T-helper 2 cell treated with Interferon-gamma antibody and Interleukin-4, amounts not matched to agents 100 ng/mL and 5 ng/mL, for 36 hours (primary cell): ENCODE results near the gene B9D1. TPM values are rescaled to one million over a fixed set of nuclear protein-coding genes. Genes with fewer than 3 reads are reported as not detected.

Experiments
- intact Hi-C: fragments of 100-400 bp; cut with micrococcal nuclease; formaldehyde crosslinking; loops from one replicate; pipeline ENCODE4 v1.15.1; 2023
- total RNA-seq: library from RNA; stranded (reverse); gene quantifications from 2 replicates; pipeline ENCODE4 v1.2.3, GENCODE V29; 2022

Gene B9D1
- total RNA-seq, 1 donor from 2014 or later: 4.2 TPM

GRCh38 chr17:19341641-19342610 is 20.6 kb downstream of the B9D1 start:
- intact Hi-C loops: no loop called here

GRCh38 chr17:19341211-19341631 is 21.3 kb downstream of the B9D1 start:
- intact Hi-C loops: no loop called here

GRCh38 chr17:19339341-19339815 is 23.1 kb downstream of the B9D1 start:
- intact Hi-C loops: no loop called here

GRCh38 chr17:19338031-19338990 is 24.2 kb downstream of the B9D1 start:
- intact Hi-C loops: no loop called here

GRCh38 chr17:19337712-19338023 is 24.9 kb downstream of the B9D1 start:
- intact Hi-C loops: no loop called here

- intact Hi-C loops: no loop called here
Observed at GRCh38 chr17:19336938-19337711, 25.4 kb downstream of the B9D1 start.

- intact Hi-C loops: no loop called here
Observed at GRCh38 chr17:19335951-19336631, 26.4 kb downstream of the B9D1 start.

GRCh38 chr17:19334331-19334730 is 28.2 kb downstream of the B9D1 start:
- intact Hi-C loops: no loop called here

- intact Hi-C loops: no loop called here
Observed at GRCh38 chr17:19333736-19334290, 28.7 kb downstream of the B9D1 start.

GRCh38 chr17:19333132-19333440 is 29.4 kb downstream of the B9D1 start:
- intact Hi-C loops: no loop called here

GRCh38 chr17:19332371-19333131 is 30.0 kb downstream of the B9D1 start:
- intact Hi-C loops: no loop called here

GRCh38 chr17:19331543-19332245 is 30.8 kb downstream of the B9D1 start:
- intact Hi-C loops: no loop called here

- intact Hi-C loops: no loop called here
Observed at GRCh38 chr17:19331134-19331533, 31.4 kb downstream of the B9D1 start.

- intact Hi-C loops: no loop called here
Observed at GRCh38 chr17:19330271-19330670, 32.3 kb downstream of the B9D1 start.

- intact Hi-C loops: no loop called here
Observed at GRCh38 chr17:19329839-19330238, 32.7 kb downstream of the B9D1 start.

GRCh38 chr17:19329136-19329535 is 33.4 kb downstream of the B9D1 start:
- intact Hi-C loops: no loop called here

- intact Hi-C loops: no loop called here
Observed at GRCh38 chr17:19328441-19329061, 34.0 kb downstream of the B9D1 start.

GRCh38 chr17:19327031-19327783 is 35.3 kb downstream of the B9D1 start:
- intact Hi-C loops: no loop called here
